Peyer's patch (tissue), 4 donors: ENCODE data around the gene PPIP5K1. TPM values are rescaled to one million over a fixed set of nuclear protein-coding genes. Genes with fewer than 3 reads are reported as not detected.

Experiments
- DNase-seq, 3 donors: peaks; one replicate each; pipeline ENCODE4 v3.0.0-alpha.2; 2017 to 2019
- H3K27ac ChIP-seq, 4 donors: fragments of 200-600 bp; sonication (generic); one replicate each; pipeline ENCODE4 v1.5.1; 2016 to 2019
- H3K27me3 ChIP-seq, 2 donors: fragments of 200-600 bp; sonication (generic); one replicate each; pipeline ENCODE4 v1.5.1; 2019
- H3K36me3 ChIP-seq, 3 donors: fragments of 200-600 bp; sonication (generic); one replicate each; pipeline ENCODE4 v1.5.1; 2016 to 2019
- H3K4me1 ChIP-seq, 4 donors: fragments of 200-600 bp; sonication (generic); one replicate each; pipeline ENCODE4 v1.5.1; 2016 to 2019
- H3K4me3 ChIP-seq, 4 donors: fragments of 200-600 bp; sonication (generic); 1 replicate in 3 of 4; 2 replicates in 1 of 4; pipeline ENCODE4 v1.5.1; 2016 to 2019; ENCODE audit warnings: mild to moderate bottlenecking in 1 of 4
- H3K9me3 ChIP-seq, 4 donors: fragments of 200-600 bp; sonication (generic); one replicate each; pipeline ENCODE4 v1.5.1; 2016 to 2019; ENCODE audit warnings: mild to moderate bottlenecking in 1 of 4
- CTCF ChIP-seq, 6 experiments: fragments of 450-650 bp in 4 of 6; fragments of 200-600 bp in 2 of 6; sonication (generic) in 1 of 6; IDR thresholded peaks; one replicate each; pipeline ENCODE4 v1.5.1; 2017 to 2019; ENCODE audit warnings: antibody characterized with exemption in 6 of 6, mild to moderate bottlenecking in 3 of 6, moderate library complexity in 1 of 6
- POLR2A ChIP-seq, 2 donors: fragments of 450-650 bp; IDR thresholded peaks; one replicate each; pipeline ENCODE4 v1.5.1; 2017; ENCODE audit warnings: antibody characterized with exemption in 2 of 2, mild to moderate bottlenecking in 2 of 2, moderate library complexity in 2 of 2
- total RNA-seq, 4 donors: library from RNA; depleted of rRNA; stranded (reverse); fragments of >200 nt; gene quantifications; one replicate each; pipeline ENCODE4 v1.1.0, GENCODE V29; 2016

The PPIP5K1 gene
- total RNA-seq, 4 donors from 2014 or later: 84.9 to 380 (median 260) TPM

DNA sequence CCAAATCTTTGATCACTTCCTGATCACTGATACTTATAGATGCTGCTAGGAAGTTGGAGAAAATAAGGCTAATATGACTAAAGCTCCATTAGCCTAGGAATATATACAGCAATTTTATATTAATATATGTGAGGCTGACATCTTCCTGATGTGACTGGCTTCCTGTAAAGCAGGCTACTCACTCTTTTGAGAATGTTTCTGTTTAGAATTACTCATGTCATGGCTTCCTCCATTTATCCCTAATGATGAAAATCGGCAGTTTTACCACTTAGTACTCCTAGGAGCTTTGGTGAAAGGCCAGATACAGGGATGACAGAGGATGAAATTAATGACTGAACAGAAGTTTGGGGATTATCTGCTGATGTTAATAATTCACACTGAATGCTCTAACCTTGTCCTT lies 76.5 kb downstream of the PPIP5K1 start:
- TF ChIP-seq POLR2A (IDR thresholded peaks at IDR 0.05): no peak
- TF ChIP-seq CTCF (IDR thresholded peaks at IDR 0.05): no peak
- Histone ChIP-seq H3K4me3 (no peak overlapping the region), H3K27ac (peak overlapping the region in 2 of 4 donors; percentile 8 to 40), H3K36me3 (no peaks in the 10 kb centered on the region), H3K27me3 (no peaks in the 10 kb centered on the region), H3K9me3 (no peaks in the 10 kb centered on the region), H3K4me1 (peaks cover 0 to 43% (median 4%) of the 10 kb centered on the region in 4 donors)
- no peak for DNase-seq

DNA sequence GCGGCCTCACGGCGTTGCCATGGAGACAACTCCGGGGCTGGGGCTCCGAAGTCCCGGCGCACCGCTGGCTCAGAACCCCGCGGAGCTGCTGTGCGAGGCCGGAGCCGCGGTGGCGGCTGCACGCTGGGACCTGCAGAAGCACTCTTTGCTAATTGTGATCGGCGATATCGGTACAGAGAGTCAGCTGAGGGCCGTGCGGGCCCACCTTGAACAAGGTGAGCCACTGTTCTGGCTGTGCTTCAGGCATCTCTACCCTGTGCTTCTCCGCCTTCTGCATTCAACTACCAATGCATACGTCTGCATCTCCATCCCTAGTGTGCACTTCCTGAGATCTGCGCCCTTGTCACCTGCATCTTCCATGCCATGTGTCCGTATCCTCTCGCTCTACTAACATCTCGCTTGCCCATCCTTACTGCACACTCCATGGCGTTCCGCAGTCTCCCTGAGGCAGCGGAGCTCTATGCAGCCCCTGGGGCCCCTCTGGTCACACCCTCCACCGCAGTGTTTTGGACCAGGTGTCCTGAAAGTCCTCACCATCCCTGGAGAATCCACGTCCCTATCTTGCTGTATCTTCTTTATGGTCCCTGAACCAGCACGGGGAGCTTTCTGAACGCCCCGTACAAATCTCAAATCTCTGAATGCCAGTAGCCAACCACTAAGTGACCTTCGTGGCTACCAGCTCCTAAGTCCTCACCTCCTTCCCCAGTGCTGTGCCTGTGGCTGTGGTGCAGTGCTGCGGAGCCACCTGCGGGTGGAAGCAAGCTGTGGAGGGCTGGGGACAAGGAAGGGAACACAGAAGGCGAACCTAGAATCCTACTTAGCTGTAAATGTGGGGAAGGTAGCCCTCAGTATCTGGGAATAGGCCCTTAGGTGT lies 78.8 kb downstream of the PPIP5K1 start:
- H3K27ac ChIP-seq: peak overlapping the region in 2 of 4 donors; percentile 71 to 73
- no peaks in the 10 kb centered on the region for H3K27me3 ChIP-seq
- H3K4me3 ChIP-seq: peak overlapping the region; percentile 54 to 65 (median 60)
- peaks cover 0 to 28% (median 4%) of the 10 kb centered on the region in 4 donors for H3K4me1 ChIP-seq
- no peaks in the 10 kb centered on the region for H3K9me3 ChIP-seq
- DNase-seq: no peak
- H3K36me3 ChIP-seq: no peaks in the 10 kb centered on the region
- TF ChIP-seq POLR2A (IDR thresholded peaks at IDR 0.05) (no peak), CTCF (IDR thresholded peaks at IDR 0.05) (peak in 2 of 6 experiments; percentile 1 to 13)

DNA sequence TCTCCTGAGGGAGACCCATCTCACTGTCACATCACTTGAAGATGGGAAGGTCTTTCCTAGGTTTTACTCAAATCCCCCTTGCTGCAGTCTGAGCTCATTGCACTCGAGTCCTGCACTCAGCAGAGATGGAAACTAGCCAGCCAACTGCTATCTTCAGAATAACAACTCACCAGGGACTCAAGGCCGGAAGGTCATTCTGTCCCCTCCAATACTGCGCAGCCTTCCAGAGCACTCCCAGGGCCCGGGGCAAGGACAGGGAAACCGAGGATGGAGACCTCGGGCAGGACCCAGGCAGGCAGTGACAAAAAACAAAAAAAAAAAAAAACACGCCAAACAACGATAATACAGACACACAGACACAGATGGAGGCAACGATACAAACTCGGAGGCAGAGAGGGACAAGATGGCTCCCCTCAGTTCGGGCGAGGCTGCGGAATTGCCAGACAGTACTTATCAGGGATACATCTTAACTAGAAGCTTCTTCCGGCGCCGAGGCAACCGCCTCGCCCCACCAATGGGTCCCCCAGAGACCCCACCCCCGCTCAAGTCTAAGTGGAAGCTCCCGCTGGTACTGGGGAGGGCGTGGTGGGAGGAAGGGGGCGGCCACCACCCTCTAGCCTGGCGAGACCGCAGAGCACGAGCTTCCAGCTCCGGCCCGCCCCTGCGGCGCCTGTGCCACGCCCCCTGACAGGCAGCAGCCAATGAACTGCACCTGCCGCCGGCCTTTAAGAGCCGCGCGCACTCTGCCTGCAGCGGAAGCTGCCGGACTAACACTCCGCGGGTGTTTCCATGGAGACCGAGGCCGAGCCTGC lies 79.6 kb downstream of the PPIP5K1 start:
- peak overlapping the region; percentile 54 to 65 (median 60) for H3K4me3 ChIP-seq
- no peaks in the 10 kb centered on the region for H3K9me3 ChIP-seq
- H3K27me3 ChIP-seq: no peaks in the 10 kb centered on the region
- peaks cover 0 to 28% (median 4%) of the 10 kb centered on the region in 4 donors for H3K4me1 ChIP-seq
- no peaks in the 10 kb centered on the region for H3K36me3 ChIP-seq
- TF ChIP-seq CTCF (IDR thresholded peaks at IDR 0.05): peak in 2 of 6 experiments; percentile 9 to 28
- no peak for TF ChIP-seq POLR2A (IDR thresholded peaks at IDR 0.05)
- peak overlapping the region; percentile 64 to 73 (median 68) for H3K27ac ChIP-seq
- DNase-seq: peak; percentile 96 to 99 (median 98)

DNA sequence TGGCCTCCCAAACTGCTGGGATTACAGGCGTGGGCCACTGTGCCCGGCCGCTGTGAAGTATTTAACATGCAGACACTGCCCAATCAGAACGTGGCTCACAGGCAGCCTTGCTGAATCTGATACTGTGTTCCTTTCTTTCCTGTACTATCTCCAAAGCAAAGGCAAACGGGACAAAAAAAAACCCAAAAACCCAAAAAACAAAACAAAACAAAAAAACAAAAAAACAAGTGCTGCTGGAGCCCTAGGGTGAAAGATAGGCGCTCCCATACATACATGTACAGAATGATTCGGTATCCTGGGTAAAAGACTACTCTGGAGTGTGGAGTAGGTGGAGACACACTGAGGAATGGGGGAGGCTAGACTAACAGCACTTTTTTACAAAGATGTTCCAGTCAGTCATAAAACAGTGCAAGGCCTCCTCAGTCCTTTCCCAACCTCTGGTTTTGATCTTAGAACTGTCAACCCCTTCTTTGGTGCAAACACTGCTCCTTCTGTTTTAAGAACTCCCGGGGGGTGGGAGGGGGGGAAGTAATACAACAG lies 80.3 kb downstream of the PPIP5K1 start:
- no peaks in the 10 kb centered on the region for H3K27me3 ChIP-seq
- peaks cover 0 to 28% (median 4%) of the 10 kb centered on the region in 4 donors for H3K4me1 ChIP-seq
- no peaks in the 10 kb centered on the region for H3K36me3 ChIP-seq
- peak overlapping the region; percentile 64 to 73 (median 68) for H3K27ac ChIP-seq
- no peak for TF ChIP-seq POLR2A (IDR thresholded peaks at IDR 0.05)
- TF ChIP-seq CTCF (IDR thresholded peaks at IDR 0.05): no peak
- peak overlapping the region; percentile 54 to 65 (median 60) for H3K4me3 ChIP-seq
- DNase-seq: no peak
- no peaks in the 10 kb centered on the region for H3K9me3 ChIP-seq

DNA sequence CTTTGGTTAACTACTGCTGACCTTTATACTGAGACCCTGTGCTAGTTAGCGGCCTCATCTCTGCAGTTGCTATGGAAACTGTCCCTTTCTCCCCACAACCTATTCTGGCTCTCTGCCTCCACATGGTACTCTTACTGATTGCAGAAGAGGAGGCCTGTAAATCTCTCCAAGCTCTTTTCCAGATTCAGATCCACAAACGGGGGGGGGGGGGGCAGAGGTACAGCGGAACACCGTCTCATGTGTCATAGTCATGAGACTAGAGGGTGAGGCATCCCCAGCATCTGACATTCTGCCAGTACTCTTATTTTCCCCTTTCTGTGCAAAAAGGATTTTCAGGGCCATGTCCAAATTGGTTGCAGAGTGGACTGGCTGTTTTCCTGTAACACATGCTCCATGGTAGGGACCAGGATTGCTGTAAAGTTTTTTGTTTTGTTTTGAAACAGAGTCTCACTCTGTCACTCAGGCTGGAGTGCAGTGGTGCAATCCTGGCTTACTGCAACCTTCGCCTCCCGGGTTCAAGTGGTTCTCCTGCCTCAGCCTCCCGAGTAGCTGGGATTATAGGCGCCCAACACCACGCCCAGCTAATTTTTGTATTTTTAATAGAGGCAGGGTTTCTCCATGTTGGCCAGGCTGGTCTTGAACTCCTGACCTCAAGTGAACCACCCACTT lies 80.9 kb downstream of the PPIP5K1 start:
- Histone ChIP-seq H3K27me3 (no peaks in the 10 kb centered on the region), H3K9me3 (no peaks in the 10 kb centered on the region), H3K4me1 (peaks cover 0 to 23% (median 4%) of the 10 kb centered on the region in 4 donors), H3K4me3 (no peak overlapping the region), H3K36me3 (no peaks in the 10 kb centered on the region), H3K27ac (peak overlapping the region in 3 of 4 donors; percentile 58 to 71 (median 64))
- TF ChIP-seq CTCF (IDR thresholded peaks at IDR 0.05): no peak
- DNase-seq: no peak
